ENCODE data around the gene SART1. TPM values are rescaled to one million over a fixed set of nuclear protein-coding genes. Genes with fewer than 3 reads are reported as not detected.

The SART1 gene
- total RNA-seq, 1 experiment from 2014 or later, result 74.6 TPM

DNA sequence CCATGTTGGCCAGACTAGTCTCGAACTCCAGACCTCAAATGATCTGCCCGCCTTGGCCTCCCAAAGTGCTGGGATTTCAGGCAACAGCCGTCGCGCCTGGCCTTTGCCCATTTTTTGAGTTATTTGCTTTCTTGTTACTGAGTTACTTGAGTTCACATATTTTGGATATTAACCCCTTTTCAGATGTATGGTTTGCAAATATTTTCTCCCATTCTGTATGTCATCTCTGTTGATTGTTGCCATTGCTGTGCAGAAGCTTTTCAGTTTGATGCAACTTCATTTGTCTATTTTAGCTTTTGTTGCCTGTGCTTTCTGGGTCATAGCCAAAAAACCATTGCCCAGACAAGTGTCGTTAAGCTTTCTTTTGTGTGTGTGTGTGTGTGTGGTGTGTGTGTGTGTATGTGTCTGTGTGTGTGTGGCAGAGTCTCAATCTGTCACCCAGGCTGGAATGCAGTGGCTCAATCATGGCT is 9.4 kb upstream of the SART1 start:
- no peak overlapping the region for H2AFZ ChIP-seq
- H3K79me2 ChIP-seq (ENCODE audit: low read depth), result no peaks in the 10 kb centered on the region
- H3K27me3 ChIP-seq (ENCODE audit: insufficient read depth, low read depth), result 0 out of 2 replicates have a peak, but pooled peaks cover 6% of the 10 kb centered on the region
- no peaks in the 10 kb centered on the region for H3K9me3 ChIP-seq (ENCODE audit: insufficient read depth, low read depth)
- TF ChIP-seq CTCF (conservative IDR thresholded peaks at IDR 0.05) (no peak), EZH2 (IDR thresholded peaks at IDR 0.05; ENCODE audit: low read depth) (no peak)
- H3K4me2 ChIP-seq, result no peak overlapping the region
- no peak for DNase-seq
- no peaks in the 10 kb centered on the region for H3F3A ChIP-seq (ENCODE audit: insufficient read depth, low read depth)
- H3K36me3 ChIP-seq (ENCODE audit: low read depth), result no peaks in the 10 kb centered on the region
- H3K9me2 ChIP-seq (ENCODE audit: insufficient read depth), result no peaks in the 10 kb centered on the region
- CTCF ChIA-PET, result interaction anchor here (0.7 kb wide), 1 partner anchor 20 kb away, joined by 6 read pairs; no protein-coding TSS in a partner anchor
- no peak overlapping the region for H3K4me3 ChIP-seq
- H3K4me1 ChIP-seq (replicated peaks; ENCODE audit: insufficient read depth), result no peaks in the 10 kb centered on the region
- no peaks in the 10 kb centered on the region for H4K20me1 ChIP-seq (ENCODE audit: insufficient read depth)
- no TSS peak for BruUV-seq (replicated peaks)
- POLR2A ChIA-PET (ENCODE audit: unreplicated experiment), result no interaction called here
- H3K27ac ChIP-seq, result no peak overlapping the region
- intact Hi-C loops (cut with micrococcal nuclease; ENCODE audit: unreplicated experiment), result no loop called here

DNA sequence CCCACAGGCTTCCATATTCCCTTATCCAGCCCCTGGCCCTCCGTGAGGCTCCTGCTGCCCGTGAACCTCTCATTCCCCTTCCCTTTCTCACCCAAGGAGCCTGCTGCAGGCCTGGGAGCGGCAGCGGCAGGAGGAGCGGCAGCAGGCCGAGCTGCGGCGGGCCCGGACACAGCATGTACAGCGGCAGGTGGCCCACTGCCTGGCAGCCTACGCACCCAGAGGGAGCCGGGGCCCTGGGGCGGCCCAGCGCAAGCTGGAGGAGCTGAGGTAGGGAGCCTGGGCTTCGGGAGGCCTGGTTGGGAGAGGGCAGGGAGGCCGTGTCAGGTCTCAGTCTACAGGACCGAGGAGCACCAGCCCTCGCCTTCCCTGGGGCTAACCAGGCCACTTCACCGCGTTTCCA is 8.1 kb upstream of the SART1 start:
- ChIA-PET CTCF (no interaction called here), POLR2A (ENCODE audit: unreplicated experiment) (no interaction called here)
- H3K9me3 ChIP-seq (ENCODE audit: insufficient read depth, low read depth), result no peaks in the 10 kb centered on the region
- no peak overlapping the region for H3K4me2 ChIP-seq
- no peak overlapping the region for H3K27ac ChIP-seq
- no peaks in the 10 kb centered on the region for H3K79me2 ChIP-seq (ENCODE audit: low read depth)
- no peak overlapping the region for H2AFZ ChIP-seq
- BruUV-seq (replicated peaks), result no TSS peak
- no peaks in the 10 kb centered on the region for H3K27me3 ChIP-seq (ENCODE audit: insufficient read depth, low read depth)
- no peak overlapping the region for H3K4me3 ChIP-seq
- no peaks in the 10 kb centered on the region for H3F3A ChIP-seq (ENCODE audit: insufficient read depth, low read depth)
- no peaks in the 10 kb centered on the region for H3K9me2 ChIP-seq (ENCODE audit: insufficient read depth)
- TF ChIP-seq EZH2 (IDR thresholded peaks at IDR 0.05; ENCODE audit: low read depth) (no peak), CTCF (conservative IDR thresholded peaks at IDR 0.05) (no peak)
- intact Hi-C loops (cut with micrococcal nuclease; ENCODE audit: unreplicated experiment), result no loop called here
- no peaks in the 10 kb centered on the region for H3K4me1 ChIP-seq (replicated peaks; ENCODE audit: insufficient read depth)
- no peaks in the 10 kb centered on the region for H4K20me1 ChIP-seq (ENCODE audit: insufficient read depth)
- no peaks in the 10 kb centered on the region for H3K36me3 ChIP-seq (ENCODE audit: low read depth)
- DNase-seq, result no peak

GRCh38 chr11:65954771-65955170 is 6.8 kb upstream of the SART1 start:
- ChIA-PET CTCF (interaction anchor here (0.6 kb wide), 2 partner anchors 56 to 152 kb away, joined by 3 to 11 read pairs; no protein-coding TSS in a partner anchor), POLR2A (ENCODE audit: unreplicated experiment) (no interaction called here)
- no peaks in the 10 kb centered on the region for H3K4me1 ChIP-seq (replicated peaks; ENCODE audit: insufficient read depth)
- H4K20me1 ChIP-seq (ENCODE audit: insufficient read depth), result no peaks in the 10 kb centered on the region
- no peaks in the 10 kb centered on the region for H3K9me2 ChIP-seq (ENCODE audit: insufficient read depth)
- no peaks in the 10 kb centered on the region for H3K79me2 ChIP-seq (ENCODE audit: low read depth)
- intact Hi-C loops (cut with micrococcal nuclease; ENCODE audit: unreplicated experiment), result no loop called here
- TF ChIP-seq EZH2 (IDR thresholded peaks at IDR 0.05; ENCODE audit: low read depth), result no peak
- no peak for TF ChIP-seq CTCF (conservative IDR thresholded peaks at IDR 0.05)
- H3K27me3 ChIP-seq (ENCODE audit: insufficient read depth, low read depth), result no peaks in the 10 kb centered on the region
- no peak overlapping the region for H3K4me3 ChIP-seq
- no peaks in the 10 kb centered on the region for H3K9me3 ChIP-seq (ENCODE audit: insufficient read depth, low read depth)
- H3K36me3 ChIP-seq (ENCODE audit: low read depth), result no peaks in the 10 kb centered on the region
- no TSS peak for BruUV-seq (replicated peaks)
- no peak overlapping the region for H2AFZ ChIP-seq
- no peaks in the 10 kb centered on the region for H3F3A ChIP-seq (ENCODE audit: insufficient read depth, low read depth)
- no peak overlapping the region for H3K4me2 ChIP-seq
- no peak for DNase-seq
- H3K27ac ChIP-seq, result no peak overlapping the region

Data from PC-9 (cell line).